HCT116 (cell line): ENCODE data around the gene SLC2A13. TPM values are rescaled to one million over a fixed set of nuclear protein-coding genes. Genes with fewer than 3 reads are reported as not detected.

Experiments
- ATAC-seq: fragments of 200-7000 bp; cut with Tn5 transposase; 2 replicates; pipeline ENCODE4 v1.9.1; 2020; ENCODE audit warnings: mild to moderate bottlenecking, moderate library complexity
- BruUV-seq: library from RNA; stranded (reverse); fragments of 400-500 nt; replicated peaks from 2 replicates; lab custom pipeline; 2021; lab: Mats Ljungman, UMichigan
- CTCF ChIA-PET: fragments of 300-600 bp; sonication (Branson Sonifier 250); formaldehyde crosslinking; loops from one replicate; lab custom pipeline; 2021; ENCODE audit warnings: antibody characterized with exemption; lab: Charles Lee
- POLR2A ChIA-PET: fragments of 300-600, 350-600 bp; sonication (Branson Sonifier 250); formaldehyde crosslinking; loops from one replicate; lab custom pipeline; 2021; ENCODE audit warnings: antibody characterized with exemption; lab: Charles Lee
- RAD21 ChIA-PET, 2 experiments: fragments of 300-600 bp; sonication (Branson Sonifier 250); formaldehyde crosslinking; loops; one replicate each; lab custom pipeline; 2023; ENCODE audit warnings: low total read pairs in 2 of 2; ENCODE audit not compliant: uncharacterized antibody in 2 of 2, unreplicated experiment in 2 of 2, low non-redundant PET in 1 of 2; lab: Charles Lee
- DNase-seq: peaks from one replicate; pipeline ENCODE4 v3.0.0-alpha.2; 2010; ENCODE audit warnings: low read depth, low spot score
- H2AFZ ChIP-seq: fragments of 200-600 bp; shearing (Covaris generic), sonication (generic); 2 replicates; pipeline ENCODE4 v1.6.1; 2017; ENCODE audit warnings: low read depth, mixed run types, mixed read lengths, antibody characterized with exemption, low read length; ENCODE audit not compliant: poor library complexity, severe bottlenecking
- H3K27ac ChIP-seq: 2 replicates; pipeline ENCODE4 v1.5.1; 2012; ENCODE audit warnings: low read depth, low read length
- H3K27me3 ChIP-seq: fragments of 200-600 bp; sonication (generic); 2 replicates; pipeline ENCODE4 v1.6.1; 2016; ENCODE audit warnings: mixed run types, low read length, mixed read lengths; ENCODE audit not compliant: insufficient read depth
- H3K36me3 ChIP-seq, 2 experiments: fragments of 200-500 bp in 1 of 2; fragments of 200-600 bp in 1 of 2; sonication (Bioruptor generic) in 1 of 2; sonication (generic) in 1 of 2; 2 replicates each; pipeline versions ENCODE4 v1.5.1 to v1.6.1; 2014 to 2016; ENCODE audit warnings: low read length in 2 of 2, inconsistent platforms in 1 of 2, mixed read lengths in 1 of 2, mixed run types in 1 of 2; ENCODE audit not compliant: insufficient read depth in 2 of 2, control insufficient read depth in 1 of 2
- H3K4me1 ChIP-seq, 2 experiments: fragments of 200-600 bp in 1 of 2; sonication (generic) in 1 of 2; 2 replicates each; pipeline versions ENCODE4 v1.5.1 to v1.6.1; 2012 to 2017; ENCODE audit warnings: low read length in 2 of 2, inconsistent platforms in 1 of 2, mild to moderate bottlenecking in 1 of 2, mixed read lengths in 1 of 2, mixed run types in 1 of 2, moderate library complexity in 1 of 2; ENCODE audit not compliant: insufficient read depth in 2 of 2, control insufficient read depth in 1 of 2
- H3K4me2 ChIP-seq: fragments of 200-600 bp; sonication (generic); 2 replicates; pipeline ENCODE4 v1.6.1; 2017; ENCODE audit warnings: mixed run types, low read length, mixed read lengths
- H3K4me3 ChIP-seq, 2 experiments: fragments of 200-600 bp in 1 of 2; sonication (generic) in 1 of 2; replicated peaks in 1 of 2; 2 replicates each; pipeline ENCODE4 v1.5.1; 2011 to 2016; ENCODE audit warnings: low read length in 2 of 2, control low read depth in 1 of 2, low read depth in 1 of 2, mild to moderate bottlenecking in 1 of 2, mixed read lengths in 1 of 2, mixed run types in 1 of 2
- H3K79me2 ChIP-seq: fragments of 200-600 bp; sonication (generic); 2 replicates; pipeline ENCODE4 v1.6.1; 2017; ENCODE audit warnings: mild to moderate bottlenecking, mixed run types, low read length, moderate library complexity, mixed read lengths; ENCODE audit not compliant: insufficient read depth
- H3K9ac ChIP-seq: fragments of 200-600 bp; sonication (generic); 2 replicates; pipeline ENCODE4 v1.6.1; 2016; ENCODE audit warnings: low read length, mixed read lengths
- H3K9me2 ChIP-seq: fragments of 200-600 bp; sonication (generic), shearing (Covaris generic); 2 replicates; pipeline ENCODE4 v1.6.1; 2017; ENCODE audit warnings: mixed run types, mild to moderate bottlenecking, moderate library complexity; ENCODE audit not compliant: insufficient read depth
- H3K9me3 ChIP-seq, 2 experiments: fragments of 200-500 bp in 1 of 2; fragments of 200-600 bp in 1 of 2; sonication (Bioruptor generic) in 1 of 2; sonication (generic) in 1 of 2; 2 replicates each; pipeline ENCODE4 v1.6.1; 2014 to 2017; ENCODE audit warnings: low read length in 2 of 2, mixed read lengths in 2 of 2, inconsistent platforms in 1 of 2, low read depth in 1 of 2, mild to moderate bottlenecking in 1 of 2, mixed run types in 1 of 2, moderate library complexity in 1 of 2; ENCODE audit not compliant: control insufficient read depth in 1 of 2, insufficient read depth in 1 of 2
- H4K20me1 ChIP-seq: fragments of 200-600 bp; sonication (generic), shearing (Covaris generic); 2 replicates; pipeline ENCODE4 v1.6.1; 2017; ENCODE audit warnings: mixed run types, mild to moderate bottlenecking, moderate library complexity; ENCODE audit not compliant: insufficient read depth
- CEBPB ChIP-seq: IDR thresholded peaks from 2 replicates; pipeline ENCODE4 v1.6.1; 2012; ENCODE audit warnings: low read depth
- EZH2 ChIP-seq: fragments of 200-600 bp; sonication (generic); IDR thresholded peaks from 2 replicates; pipeline ENCODE4 v1.6.1; 2017; ENCODE audit warnings: antibody characterized with exemption, mixed run types
- EZH2phosphoT487 ChIP-seq: fragments of 200-600 bp; IDR thresholded peaks from 2 replicates; pipeline ENCODE4 v1.6.1; 2018; ENCODE audit warnings: antibody characterized with exemption, borderline replicate concordance
- JUND ChIP-seq: IDR thresholded peaks from 2 replicates; pipeline ENCODE4 v1.6.1; 2012
- POLR2A ChIP-seq: IDR thresholded peaks from 2 replicates; pipeline ENCODE4 v1.7.0; 2011; ENCODE audit warnings: borderline replicate concordance; ENCODE audit not compliant: insufficient read depth, insufficient read length; ENCODE audit errors: extremely low read depth
- POLR2AphosphoS5 ChIP-seq: IDR thresholded peaks from 2 replicates; pipeline ENCODE4 v1.6.1; 2011; ENCODE audit warnings: mild to moderate bottlenecking, low read depth, low read length, moderate library complexity
- RAD21 ChIP-seq: IDR thresholded peaks from 2 replicates; pipeline ENCODE4 v1.6.1; 2012; ENCODE audit warnings: low read depth, mild to moderate bottlenecking
- SP1 ChIP-seq: IDR thresholded peaks from 2 replicates; pipeline ENCODE4 v1.6.1; 2012; ENCODE audit warnings: low read depth
- SRF ChIP-seq: IDR thresholded peaks from 2 replicates; pipeline ENCODE4 v1.6.1; 2012; ENCODE audit warnings: low read depth
- TCF7L2 ChIP-seq: IDR thresholded peaks from 2 replicates; pipeline ENCODE4 v1.7.0; 2011; ENCODE audit warnings: borderline replicate concordance, inconsistent platforms; ENCODE audit not compliant: insufficient read depth, insufficient read length; ENCODE audit errors: extremely low read depth
- YY1 ChIP-seq: IDR thresholded peaks from 2 replicates; pipeline ENCODE4 v1.6.1; 2011; ENCODE audit warnings: low read length, low read depth, moderate library complexity, mild to moderate bottlenecking; ENCODE audit not compliant: insufficient replicate concordance; ENCODE audit errors: extremely low read depth
- ZFX ChIP-seq: fragments of 450-650 bp; IDR thresholded peaks from 2 replicates; pipeline ENCODE4 v1.6.1; 2017
- ZNF274 ChIP-seq: fragments of 200-500 bp; sonication (Bioruptor generic); IDR thresholded peaks from 2 replicates; pipeline ENCODE4 v1.6.1; 2014; ENCODE audit warnings: mild to moderate bottlenecking, low read depth, low read length, inconsistent platforms
- intact Hi-C: fragments of 100-400 bp; cut with micrococcal nuclease; formaldehyde crosslinking; loops from 2 replicates; pipeline ENCODE4 v1.10.0; 2022
- total RNA-seq: library from RNA; stranded (reverse); gene quantifications from one replicate; pipeline ENCODE4 v1.2.1, GENCODE V29; 2021; ENCODE audit not compliant: unreplicated experiment
- TF ChIP-seq, protein P1 (sequence below): IDR thresholded peaks from 2 replicates; pipeline ENCODE4 v1.6.1; 2012; ENCODE audit warnings: low read depth
- TF ChIP-seq, protein P2 (sequence below): IDR thresholded peaks from 2 replicates; pipeline ENCODE4 v1.6.1; 2011; ENCODE audit warnings: mild to moderate bottlenecking, low read length, moderate library complexity; ENCODE audit not compliant: insufficient replicate concordance; ENCODE audit errors: extremely low read depth

SLC2A13 gene
- total RNA-seq, 1 experiment from 2014 or later = 6.8 TPM

DNA sequence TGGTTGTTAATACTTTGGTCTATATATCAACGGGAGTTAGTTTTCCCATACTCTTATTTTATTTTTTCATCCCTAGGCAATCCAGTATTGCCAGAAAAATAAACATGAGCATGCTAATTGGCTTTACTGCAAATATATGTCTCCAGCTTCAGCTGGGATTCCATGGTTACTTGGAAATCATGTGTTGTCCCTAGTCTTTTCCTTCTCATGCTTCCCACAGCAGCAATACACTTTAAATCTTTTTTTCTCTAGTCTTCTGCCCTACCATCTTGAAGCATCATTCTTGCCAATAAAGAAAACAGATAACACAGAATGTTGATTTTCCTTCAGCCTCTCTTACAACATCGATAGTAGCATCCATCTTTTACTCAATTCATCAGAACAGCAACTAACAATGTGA, 60.2 kb downstream of the SLC2A13 start:
- intact Hi-C loops = loop anchor here (10.0 kb wide), 1 partner anchor 1181 kb away; no protein-coding TSS in a partner anchor
- POLR2A ChIA-PET = no interaction called here
- H3K36me3 ChIP-seq = no peaks in the 10 kb centered on the region
- TF ChIP-seq POLR2AphosphoS5 (no peak), ZFX (no peak), RAD21 (no peak)
- no peaks in the 10 kb centered on the region for H3K79me2 ChIP-seq
- no peak overlapping the region for H3K4me3 ChIP-seq
- CTCF ChIA-PET = no interaction called here
- no TSS peak for BruUV-seq
- no peaks in the 10 kb centered on the region for H3K4me1 ChIP-seq
- no peaks in the 10 kb centered on the region for H3K9me2 ChIP-seq
- no peak overlapping the region for H3K27ac ChIP-seq
- DNase-seq (no peak), ATAC-seq (no peak)
- RAD21 ChIA-PET = no interaction called here
- H4K20me1 ChIP-seq = no peaks in the 10 kb centered on the region
- H3K9ac ChIP-seq = no peak overlapping the region
- no peak overlapping the region for H2AFZ ChIP-seq
- H3K9me3 ChIP-seq = no peaks in the 10 kb centered on the region
- no peak overlapping the region for H3K4me2 ChIP-seq
- no peaks in the 10 kb centered on the region for H3K27me3 ChIP-seq

DNA sequence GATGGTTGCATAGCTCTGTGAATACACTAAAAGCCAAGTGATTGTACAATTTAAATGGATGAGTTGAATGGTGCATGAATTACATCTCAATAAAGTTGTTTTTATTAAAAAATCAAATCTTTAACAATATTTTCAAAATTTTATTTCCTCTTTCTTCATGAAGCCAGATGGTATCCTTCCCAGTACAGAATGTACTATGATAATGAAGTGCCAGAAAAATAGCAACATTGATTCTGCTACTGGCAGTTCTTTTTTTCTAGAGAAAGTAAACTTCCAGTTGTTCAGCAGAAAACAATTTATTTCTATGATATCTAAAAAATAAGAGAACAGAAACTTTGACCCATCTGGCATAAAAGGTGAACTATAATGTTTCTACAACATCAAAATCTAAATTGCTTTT, 61.5 kb downstream of the SLC2A13 start:
- Histone ChIP-seq H3K36me3 (no peaks in the 10 kb centered on the region), H2AFZ (no peak overlapping the region), H3K79me2 (no peaks in the 10 kb centered on the region), H3K4me2 (no peak overlapping the region), H3K27me3 (no peaks in the 10 kb centered on the region), H3K9me3 (no peaks in the 10 kb centered on the region), H4K20me1 (no peaks in the 10 kb centered on the region), H3K9me2 (no peaks in the 10 kb centered on the region), H3K4me1 (no peaks in the 10 kb centered on the region), H3K4me3 (no peak overlapping the region), H3K9ac (no peak overlapping the region), H3K27ac (no peak overlapping the region)
- intact Hi-C loops = loop anchor here (10.0 kb wide), 1 partner anchor 1180 kb away; no protein-coding TSS in a partner anchor
- TF ChIP-seq, protein P1, sequence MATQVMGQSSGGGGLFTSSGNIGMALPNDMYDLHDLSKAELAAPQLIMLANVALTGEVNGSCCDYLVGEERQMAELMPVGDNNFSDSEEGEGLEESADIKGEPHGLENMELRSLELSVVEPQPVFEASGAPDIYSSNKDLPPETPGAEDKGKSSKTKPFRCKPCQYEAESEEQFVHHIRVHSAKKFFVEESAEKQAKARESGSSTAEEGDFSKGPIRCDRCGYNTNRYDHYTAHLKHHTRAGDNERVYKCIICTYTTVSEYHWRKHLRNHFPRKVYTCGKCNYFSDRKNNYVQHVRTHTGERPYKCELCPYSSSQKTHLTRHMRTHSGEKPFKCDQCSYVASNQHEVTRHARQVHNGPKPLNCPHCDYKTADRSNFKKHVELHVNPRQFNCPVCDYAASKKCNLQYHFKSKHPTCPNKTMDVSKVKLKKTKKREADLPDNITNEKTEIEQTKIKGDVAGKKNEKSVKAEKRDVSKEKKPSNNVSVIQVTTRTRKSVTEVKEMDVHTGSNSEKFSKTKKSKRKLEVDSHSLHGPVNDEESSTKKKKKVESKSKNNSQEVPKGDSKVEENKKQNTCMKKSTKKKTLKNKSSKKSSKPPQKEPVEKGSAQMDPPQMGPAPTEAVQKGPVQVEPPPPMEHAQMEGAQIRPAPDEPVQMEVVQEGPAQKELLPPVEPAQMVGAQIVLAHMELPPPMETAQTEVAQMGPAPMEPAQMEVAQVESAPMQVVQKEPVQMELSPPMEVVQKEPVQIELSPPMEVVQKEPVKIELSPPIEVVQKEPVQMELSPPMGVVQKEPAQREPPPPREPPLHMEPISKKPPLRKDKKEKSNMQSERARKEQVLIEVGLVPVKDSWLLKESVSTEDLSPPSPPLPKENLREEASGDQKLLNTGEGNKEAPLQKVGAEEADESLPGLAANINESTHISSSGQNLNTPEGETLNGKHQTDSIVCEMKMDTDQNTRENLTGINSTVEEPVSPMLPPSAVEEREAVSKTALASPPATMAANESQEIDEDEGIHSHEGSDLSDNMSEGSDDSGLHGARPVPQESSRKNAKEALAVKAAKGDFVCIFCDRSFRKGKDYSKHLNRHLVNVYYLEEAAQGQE = no peak
- TF ChIP-seq ZNF274 (no peak), SRF (no peak), POLR2A (no peak), CEBPB (no peak), EZH2phosphoT487 (no peak), YY1 (no peak), JUND (no peak), EZH2 (no peak), SP1 (no peak), RAD21 (no peak), TCF7L2 (no peak)
- TF ChIP-seq, protein P2, sequence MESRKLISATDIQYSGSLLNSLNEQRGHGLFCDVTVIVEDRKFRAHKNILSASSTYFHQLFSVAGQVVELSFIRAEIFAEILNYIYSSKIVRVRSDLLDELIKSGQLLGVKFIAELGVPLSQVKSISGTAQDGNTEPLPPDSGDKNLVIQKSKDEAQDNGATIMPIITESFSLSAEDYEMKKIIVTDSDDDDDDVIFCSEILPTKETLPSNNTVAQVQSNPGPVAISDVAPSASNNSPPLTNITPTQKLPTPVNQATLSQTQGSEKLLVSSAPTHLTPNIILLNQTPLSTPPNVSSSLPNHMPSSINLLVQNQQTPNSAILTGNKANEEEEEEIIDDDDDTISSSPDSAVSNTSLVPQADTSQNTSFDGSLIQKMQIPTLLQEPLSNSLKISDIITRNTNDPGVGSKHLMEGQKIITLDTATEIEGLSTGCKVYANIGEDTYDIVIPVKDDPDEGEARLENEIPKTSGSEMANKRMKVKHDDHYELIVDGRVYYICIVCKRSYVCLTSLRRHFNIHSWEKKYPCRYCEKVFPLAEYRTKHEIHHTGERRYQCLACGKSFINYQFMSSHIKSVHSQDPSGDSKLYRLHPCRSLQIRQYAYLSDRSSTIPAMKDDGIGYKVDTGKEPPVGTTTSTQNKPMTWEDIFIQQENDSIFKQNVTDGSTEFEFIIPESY = no peak
- DNase-seq (no peak), ATAC-seq (no peak)
- POLR2A ChIA-PET = no interaction called here
- BruUV-seq = no TSS peak
- CTCF ChIA-PET = no interaction called here
- RAD21 ChIA-PET = no interaction called here
